HepG2 (cell line): ENCODE measurements around the gene HHATL. TPM values are rescaled to one million over a fixed set of nuclear protein-coding genes. Genes with fewer than 3 reads are reported as not detected.

Experiments
- ADNP ChIP-seq: sonication (generic); formaldehyde crosslinking; IDR thresholded peaks from 2 replicates; pipeline ENCODE4 v1.4.0; 2020; ENCODE audit warnings: missing genetic modification reagents
- ATF7 ChIP-seq, 2 experiments: fragments of 450-650 bp in 1 of 2; sonication (generic) in 1 of 2; formaldehyde crosslinking in 1 of 2; IDR thresholded peaks; 2 replicates each; pipeline versions ENCODE4 v1.4.0 to v1.6.1; 2016 to 2020; ENCODE audit warnings: antibody characterized with exemption in 1 of 2, mild to moderate bottlenecking in 1 of 2, missing genetic modification reagents in 1 of 2
- BCL6 ChIP-seq: IDR thresholded peaks from 2 replicates; pipeline ENCODE4 v1.6.1; 2016; ENCODE audit warnings: missing genetic modification reagents, missing compliant biosample characterization
- CBX5 ChIP-seq: sonication (generic); formaldehyde crosslinking; IDR thresholded peaks from 2 replicates; pipeline ENCODE4 v1.4.0; 2020; ENCODE audit warnings: missing genetic modification reagents, borderline replicate concordance
- CHD2 ChIP-seq: IDR thresholded peaks from 2 replicates; pipeline ENCODE4 v1.6.1; 2011; ENCODE audit warnings: low read depth, low read length, improper control_type of control experiment
- CREB1 ChIP-seq, 2 experiments: fragments of 450-650 bp in 1 of 2; IDR thresholded peaks; 2 replicates each; pipeline ENCODE4 v1.6.1; 2016 to 2017; ENCODE audit warnings: control low read depth in 1 of 2, mild to moderate bottlenecking in 1 of 2, missing compliant biosample characterization in 1 of 2, missing genetic modification characterization in 1 of 2
- FOXA3 ChIP-seq: IDR thresholded peaks from 2 replicates; pipeline ENCODE4 v1.6.1; 2016; ENCODE audit warnings: missing genetic modification reagents, missing compliant biosample characterization
- FOXP1 ChIP-seq, 2 experiments: fragments of 450-650 bp in 1 of 2; IDR thresholded peaks; 2 replicates each; pipeline ENCODE4 v1.6.1; 2017 to 2018; ENCODE audit warnings: antibody characterized with exemption in 1 of 2
- IKZF1 ChIP-seq: fragments of 450-650 bp; IDR thresholded peaks from 2 replicates; pipeline ENCODE4 v1.7.1; 2016
- MIER3 ChIP-seq: IDR thresholded peaks from 2 replicates; pipeline ENCODE4 v1.6.1; 2016; ENCODE audit warnings: missing compliant biosample characterization, borderline replicate concordance
- MIXL1 ChIP-seq: IDR thresholded peaks from 2 replicates; pipeline ENCODE4 v1.6.1; 2016
- PHF21A ChIP-seq: sonication (generic); formaldehyde crosslinking; IDR thresholded peaks from 2 replicates; pipeline ENCODE4 v1.5.0; 2020; ENCODE audit warnings: mild to moderate bottlenecking, missing genetic modification reagents
- PLRG1 ChIP-seq: fragments of 450-650 bp; conservative IDR thresholded peaks from 2 replicates; pipeline ENCODE4 v1.6.1; 2016
- RFXANK ChIP-seq: IDR thresholded peaks from 2 replicates; pipeline ENCODE4 v1.6.1; 2016
- RFXAP ChIP-seq: sonication (generic); formaldehyde crosslinking; IDR thresholded peaks from 2 replicates; pipeline ENCODE4 v1.4.0; 2020; ENCODE audit warnings: missing genetic modification reagents, borderline replicate concordance
- TEAD3 ChIP-seq: optimal IDR thresholded peaks from 2 replicates; pipeline ENCODE3; 2016; ENCODE audit warnings: borderline replicate concordance
- ZEB1 ChIP-seq: IDR thresholded peaks from 2 replicates; pipeline ENCODE4 v1.6.1; 2012; ENCODE audit warnings: mild to moderate bottlenecking, low read depth, inconsistent platforms; ENCODE audit not compliant: insufficient replicate concordance
- ZMYM3 ChIP-seq: sonication (generic); formaldehyde crosslinking; IDR thresholded peaks from 2 replicates; pipeline ENCODE4 v1.5.1; 2020; ENCODE audit warnings: mild to moderate bottlenecking, missing genetic modification reagents
- ZMYM4 ChIP-seq: sonication (generic); formaldehyde crosslinking; IDR thresholded peaks from 2 replicates; pipeline ENCODE4 v1.8.1; 2023; ENCODE audit warnings: mild to moderate bottlenecking, missing genetic modification reagents
- ZNF225 ChIP-seq: sonication (generic); formaldehyde crosslinking; IDR thresholded peaks from 2 replicates; pipeline ENCODE4 v1.4.0; 2020; ENCODE audit warnings: mild to moderate bottlenecking, missing genetic modification reagents
- ZNF282 ChIP-seq: fragments of 450-650 bp; IDR thresholded peaks from 2 replicates; pipeline ENCODE4 v1.6.1; 2018; ENCODE audit not compliant: partially characterized antibody
- ZNF382 ChIP-seq: sonication (generic); formaldehyde crosslinking; IDR thresholded peaks from 2 replicates; pipeline ENCODE4 v1.5.0; 2020; ENCODE audit warnings: missing genetic modification reagents, mild to moderate bottlenecking, borderline replicate concordance
- ZNF557 ChIP-seq: sonication (generic); formaldehyde crosslinking; IDR thresholded peaks from 2 replicates; pipeline ENCODE4 v1.4.0; 2020; ENCODE audit warnings: missing genetic modification reagents
- ZNF614 ChIP-seq: IDR thresholded peaks from 2 replicates; pipeline ENCODE4 v1.6.1; 2018; ENCODE audit warnings: missing biosample characterization, missing genetic modification reagents, inconsistent platforms, borderline replicate concordance
- ZNF749 ChIP-seq: sonication (generic); formaldehyde crosslinking; IDR thresholded peaks from 2 replicates; pipeline ENCODE4 v1.8.0; 2022; ENCODE audit warnings: mild to moderate bottlenecking, missing genetic modification reagents, moderate library complexity, borderline replicate concordance
- ZNF776 ChIP-seq: sonication (generic); formaldehyde crosslinking; IDR thresholded peaks from 2 replicates; pipeline ENCODE4 v1.4.0; 2020; ENCODE audit warnings: mild to moderate bottlenecking, missing genetic modification reagents
- polyA plus RNA-seq, 8 experiments: library from polyadenylated mRNA; depleted of rRNA in 3 of 8; stranded (reverse) in 7 of 8; unstranded in 1 of 8; fragments of >200 nt; fragmentation: Illumina TruSeq in 4 of 8; extraction: Trizol in 4 of 8; gene quantifications; 2 replicates each; pipeline versions ENCODE4 v1.2.1 to v1.2.3, GENCODE V29; 2011 to 2016; ENCODE audit warnings: low read depth in 4 of 8, missing spikeins in 1 of 8, mixed read lengths in 1 of 8; ENCODE audit not compliant: insufficient read depth in 1 of 8
- total RNA-seq, 5 experiments: library from RNA; depleted of rRNA; stranded (reverse); fragments of >200 nt; fragmentation: Illumina TruSeq; extraction: Trizol; gene quantifications; 2 replicates each; pipeline ENCODE4 v1.2.3, GENCODE V29; 2016; ENCODE audit warnings: low read depth in 1 of 5
- TF ChIP-seq, protein P1 (sequence below): sonication (generic); formaldehyde crosslinking; IDR thresholded peaks from 2 replicates; pipeline ENCODE4 v1.5.1; 2020; ENCODE audit warnings: missing genetic modification reagents, mild to moderate bottlenecking, borderline replicate concordance
- TF ChIP-seq, protein P2 (sequence below): sonication (generic); formaldehyde crosslinking; IDR thresholded peaks from 2 replicates; pipeline ENCODE4 v1.5.0; 2020; ENCODE audit warnings: missing genetic modification reagents, mild to moderate bottlenecking, borderline replicate concordance
- TF ChIP-seq, protein P3 (sequence below): sonication (generic); formaldehyde crosslinking; IDR thresholded peaks from 2 replicates; pipeline ENCODE4 v1.4.0; 2020; ENCODE audit warnings: mild to moderate bottlenecking, missing genetic modification reagents
- TF ChIP-seq, protein P4 (sequence below): sonication (generic); formaldehyde crosslinking; IDR thresholded peaks from 2 replicates; pipeline ENCODE4 v1.5.1; 2020; ENCODE audit warnings: missing genetic modification reagents, mild to moderate bottlenecking, borderline replicate concordance

HHATL gene
- total and polyA plus RNA-seq, 2 of the 13 experiments (the other 11 are each of a cell fraction or from before 2014, with no cell fraction given): 0.26 TPM; not detected in 1

DNA sequence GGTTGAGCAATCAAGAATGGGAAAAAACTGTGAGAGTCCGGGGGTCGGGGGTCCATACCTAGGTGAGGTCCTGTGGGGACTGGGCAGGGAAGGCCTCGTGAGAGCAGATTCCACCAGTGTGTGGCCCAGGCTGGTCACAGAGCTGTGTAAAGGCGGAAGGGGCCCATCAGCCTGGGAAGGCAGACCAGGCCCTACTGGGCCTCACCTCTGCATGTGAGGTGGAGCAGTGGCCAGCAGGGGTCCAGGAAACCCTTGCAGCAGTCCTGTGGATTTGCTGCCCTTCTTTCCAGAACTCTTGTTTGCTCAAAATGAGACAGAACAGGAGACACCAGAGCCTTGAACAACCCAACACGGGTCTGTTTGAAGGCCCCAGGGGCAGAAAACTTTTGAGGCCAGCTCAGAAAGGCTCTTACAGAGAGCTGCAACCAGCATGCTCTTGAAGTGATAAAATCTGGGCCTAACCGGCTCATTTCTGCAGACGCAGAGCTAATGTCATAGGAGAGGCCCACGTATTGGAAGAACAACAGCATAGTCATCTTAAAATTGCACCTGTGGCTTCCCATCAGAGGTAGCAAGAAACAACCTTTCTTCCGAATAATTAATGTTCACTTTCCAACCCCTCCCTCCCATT is 30.3 kb upstream of the HHATL start (continued):
- TF ChIP-seq ZMYM4 (CRISPR knock-in tag) (no peak), ZMYM3 (CRISPR knock-in tag) (0 out of 2 replicates have a peak, but pooled peaks have one; percentile 11), FOXP1 (IDR thresholded peaks at IDR 0.05) (no peak), FOXP1 (CRISPR knock-in tag; IDR thresholded peaks at IDR 0.05) (no peak), ZEB1 (no peak), ZNF282 (no peak), ZNF749 (CRISPR knock-in tag) (no peak), ZNF776 (no peak), CHD2 (no peak), ZNF382 (CRISPR knock-in tag) (no peak), MIER3 (CRISPR knock-in tag) (no peak), CREB1 (IDR thresholded peaks at IDR 0.05) (no peak), CREB1 (CRISPR knock-in tag; IDR thresholded peaks at IDR 0.05) (no peak), PHF21A (no peak; the same call in 1 of the 2 replicates), MIXL1 (no peak), FOXA3 (peak; percentile 12; the same call in 1 of the 2 replicates), CBX5 (CRISPR knock-in tag) (0 out of 2 replicates have a peak, but pooled peaks have one; percentile 27), IKZF1 (no peak), ZNF614 (CRISPR knock-in tag) (no peak), BCL6 (no peak), PLRG1 (no peak), ADNP (CRISPR knock-in tag) (0 out of 2 replicates have a peak, but pooled peaks have one; percentile 16), RFXANK (CRISPR knock-in tag) (no peak), ZNF225 (CRISPR knock-in tag) (no peak), ATF7 (IDR thresholded peaks at IDR 0.05) (no peak), ATF7 (CRISPR knock-in tag; IDR thresholded peaks at IDR 0.05) (no peak), ZNF557 (CRISPR knock-in tag) (no peak), RFXAP (0 out of 2 replicates have a peak, but pooled peaks have one; percentile 31), TEAD3 (CRISPR knock-in tag) (no peak)
- TF ChIP-seq, protein P1, sequence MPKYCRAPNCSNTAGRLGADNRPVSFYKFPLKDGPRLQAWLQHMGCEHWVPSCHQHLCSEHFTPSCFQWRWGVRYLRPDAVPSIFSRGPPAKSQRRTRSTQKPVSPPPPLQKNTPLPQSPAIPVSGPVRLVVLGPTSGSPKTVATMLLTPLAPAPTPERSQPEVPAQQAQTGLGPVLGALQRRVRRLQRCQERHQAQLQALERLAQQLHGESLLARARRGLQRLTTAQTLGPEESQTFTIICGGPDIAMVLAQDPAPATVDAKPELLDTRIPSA (CRISPR knock-in tag): no peak
- TF ChIP-seq, protein P2, sequence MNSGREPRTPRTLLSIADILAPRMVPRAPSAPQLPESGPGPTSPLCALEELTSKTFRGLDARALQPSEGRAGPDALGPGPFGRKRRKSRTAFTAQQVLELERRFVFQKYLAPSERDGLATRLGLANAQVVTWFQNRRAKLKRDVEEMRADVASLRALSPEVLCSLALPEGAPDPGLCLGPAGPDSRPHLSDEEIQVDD (CRISPR knock-in tag): no peak
- TF ChIP-seq, protein P3, sequence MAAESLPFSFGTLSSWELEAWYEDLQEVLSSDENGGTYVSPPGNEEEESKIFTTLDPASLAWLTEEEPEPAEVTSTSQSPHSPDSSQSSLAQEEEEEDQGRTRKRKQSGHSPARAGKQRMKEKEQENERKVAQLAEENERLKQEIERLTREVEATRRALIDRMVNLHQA: no peak
- TF ChIP-seq, protein P4, sequence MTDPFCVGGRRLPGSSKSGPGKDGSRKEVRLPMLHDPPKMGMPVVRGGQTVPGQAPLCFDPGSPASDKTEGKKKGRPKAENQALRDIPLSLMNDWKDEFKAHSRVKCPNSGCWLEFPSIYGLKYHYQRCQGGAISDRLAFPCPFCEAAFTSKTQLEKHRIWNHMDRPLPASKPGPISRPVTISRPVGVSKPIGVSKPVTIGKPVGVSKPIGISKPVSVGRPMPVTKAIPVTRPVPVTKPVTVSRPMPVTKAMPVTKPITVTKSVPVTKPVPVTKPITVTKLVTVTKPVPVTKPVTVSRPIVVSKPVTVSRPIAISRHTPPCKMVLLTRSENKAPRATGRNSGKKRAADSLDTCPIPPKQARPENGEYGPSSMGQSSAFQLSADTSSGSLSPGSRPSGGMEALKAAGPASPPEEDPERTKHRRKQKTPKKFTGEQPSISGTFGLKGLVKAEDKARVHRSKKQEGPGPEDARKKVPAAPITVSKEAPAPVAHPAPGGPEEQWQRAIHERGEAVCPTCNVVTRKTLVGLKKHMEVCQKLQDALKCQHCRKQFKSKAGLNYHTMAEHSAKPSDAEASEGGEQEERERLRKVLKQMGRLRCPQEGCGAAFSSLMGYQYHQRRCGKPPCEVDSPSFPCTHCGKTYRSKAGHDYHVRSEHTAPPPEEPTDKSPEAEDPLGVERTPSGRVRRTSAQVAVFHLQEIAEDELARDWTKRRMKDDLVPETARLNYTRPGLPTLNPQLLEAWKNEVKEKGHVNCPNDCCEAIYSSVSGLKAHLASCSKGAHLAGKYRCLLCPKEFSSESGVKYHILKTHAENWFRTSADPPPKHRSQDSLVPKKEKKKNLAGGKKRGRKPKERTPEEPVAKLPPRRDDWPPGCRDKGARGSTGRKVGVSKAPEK (CRISPR knock-in tag): no peak
